Muscle of back (tissue), 13 donors: Measurements from ENCODE around the gene SNX20. TPM values are rescaled to one million over a fixed set of nuclear protein-coding genes. Genes with fewer than 3 reads are reported as not detected.

ENCODE experiments used
- DNase-seq, 3 donors: peaks; one replicate each; pipeline versions ENCODE4 v3.0.0 to v3.0.0-alpha.2; 2013
- long read RNA-seq, 9 donors: transcript quantifications; one replicate each; lab custom pipeline, GENCODE V29; 2026
- polyA plus RNA-seq, 10 donors: library from polyadenylated mRNA; unstranded; fragments of 120-200 nt; gene quantifications; one replicate each; pipeline ENCODE4 v1.2.1, GENCODE V29; 2013; ENCODE audit not compliant: insufficient read length in 10 of 10

Gene SNX20, protein sequence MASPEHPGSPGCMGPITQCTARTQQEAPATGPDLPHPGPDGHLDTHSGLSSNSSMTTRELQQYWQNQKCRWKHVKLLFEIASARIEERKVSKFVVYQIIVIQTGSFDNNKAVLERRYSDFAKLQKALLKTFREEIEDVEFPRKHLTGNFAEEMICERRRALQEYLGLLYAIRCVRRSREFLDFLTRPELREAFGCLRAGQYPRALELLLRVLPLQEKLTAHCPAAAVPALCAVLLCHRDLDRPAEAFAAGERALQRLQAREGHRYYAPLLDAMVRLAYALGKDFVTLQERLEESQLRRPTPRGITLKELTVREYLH
- 1 to 10 TPM in 7 of 10 donors, under 1 TPM in 3; 0.88 to 2.9 (median 1.1) TPM for polyA plus RNA-seq
- long read RNA-seq, donor 1 = 0 reads
- long read RNA-seq, donor 2 = 0 reads
- long read RNA-seq, donor 3 = 0 reads
- long read RNA-seq, donor 4 = 0 reads
- long read RNA-seq, donor 5, partial matches to known transcripts = 0 of 1 reads
- long read RNA-seq, donor 5, other reads (novel, unspliced or antisense) = 0 of 1 reads
- long read RNA-seq, donor 6, partial matches to known transcripts = 0 of 1 reads
- long read RNA-seq, donor 6, other reads (novel, unspliced or antisense) = 0 of 1 reads
- long read RNA-seq, donor 7 = 0 reads
- long read RNA-seq, donor 8 = 0 reads
- long read RNA-seq, donor 9 = 0 reads

DNA sequence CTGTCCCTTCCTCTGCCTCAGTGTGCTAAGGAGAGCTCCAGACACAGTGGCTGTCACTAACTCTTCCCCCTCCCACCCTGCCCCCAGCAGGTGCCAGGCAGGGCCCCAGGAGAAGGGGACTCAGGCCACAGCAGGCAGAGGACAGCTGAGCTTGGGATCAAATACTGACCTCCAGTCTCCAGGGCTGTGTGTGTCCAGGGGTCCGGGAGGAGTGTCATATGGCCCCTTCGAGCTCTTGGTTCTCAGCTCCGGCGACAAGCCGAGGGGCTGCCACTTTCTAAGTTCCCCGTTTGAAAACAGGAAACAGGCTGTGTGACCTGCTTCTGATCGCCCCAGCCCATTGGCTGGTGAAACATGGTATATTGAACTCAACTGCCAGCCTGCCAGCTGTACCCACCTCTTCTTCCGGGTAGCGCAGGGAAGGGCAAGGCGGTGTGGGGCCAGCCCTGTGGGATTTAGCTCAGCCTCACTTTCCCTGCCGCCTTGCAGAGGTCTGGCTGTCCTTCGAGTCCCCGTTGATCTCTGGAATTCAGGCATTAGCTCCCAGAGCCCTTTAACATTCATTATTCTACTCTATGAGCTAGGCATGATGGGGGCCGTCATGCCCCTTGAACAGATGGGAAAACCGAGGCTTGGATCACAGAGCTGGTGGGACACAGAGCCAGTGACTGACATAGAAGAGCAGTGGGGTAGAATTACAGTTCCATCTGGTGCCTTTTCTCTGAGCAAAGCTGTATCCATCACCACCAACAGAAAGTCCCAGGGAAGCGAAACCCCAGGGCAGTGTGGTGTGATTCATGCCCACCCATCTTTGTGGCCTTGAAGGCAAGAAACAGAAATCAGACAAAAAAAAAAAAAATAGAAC is at the start of gene SNX20:
TSS of gene SNX20 (minus strand) at position 292 of the 865 bp plus-strand sequence. CDS start 3,786 bp downstream, outside the sequence.
- DNase-seq = peak in 2 of 3 donors; percentile 27 to 28

DNA sequence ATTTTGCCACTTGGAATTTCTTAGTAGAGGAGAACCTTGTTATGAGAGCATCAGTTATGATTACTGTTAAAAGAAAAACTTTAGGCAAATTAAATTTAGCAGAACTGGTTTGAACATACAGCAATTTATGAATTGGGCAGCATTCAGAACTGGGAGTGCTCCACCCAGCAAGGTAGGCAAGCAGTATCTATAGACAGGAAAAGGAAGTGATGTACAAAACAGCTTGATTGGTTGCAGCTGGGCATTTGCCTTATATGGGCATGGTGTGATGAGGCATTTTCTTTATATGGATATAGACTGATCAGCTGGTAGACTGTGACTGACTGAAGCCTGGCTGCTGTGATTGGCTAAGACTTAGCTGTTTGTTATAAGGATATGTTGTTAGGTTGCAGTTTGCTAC is 43.2 kb upstream of the SNX20 start:
- no peak for DNase-seq

DNA sequence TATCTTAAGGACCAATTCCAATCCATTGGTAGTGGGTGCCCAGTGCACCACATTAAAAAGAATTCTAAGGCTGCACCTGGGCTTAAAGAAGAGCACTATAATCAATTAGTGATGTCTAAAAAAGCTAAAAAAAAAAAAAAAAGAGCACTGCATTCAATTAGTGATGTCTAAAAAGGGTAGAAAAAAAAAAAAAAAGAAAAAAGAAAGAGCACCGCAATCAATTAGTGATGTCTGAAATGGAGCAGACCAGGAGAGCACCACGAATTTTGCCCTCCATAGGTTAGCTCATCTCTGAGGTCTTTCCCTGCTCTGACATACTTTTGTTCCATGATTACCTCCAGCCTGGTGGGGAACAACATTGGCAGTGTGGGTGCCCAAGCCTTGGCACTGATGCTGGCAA is 41.8 kb upstream of the SNX20 start:
- no peak for DNase-seq

DNA sequence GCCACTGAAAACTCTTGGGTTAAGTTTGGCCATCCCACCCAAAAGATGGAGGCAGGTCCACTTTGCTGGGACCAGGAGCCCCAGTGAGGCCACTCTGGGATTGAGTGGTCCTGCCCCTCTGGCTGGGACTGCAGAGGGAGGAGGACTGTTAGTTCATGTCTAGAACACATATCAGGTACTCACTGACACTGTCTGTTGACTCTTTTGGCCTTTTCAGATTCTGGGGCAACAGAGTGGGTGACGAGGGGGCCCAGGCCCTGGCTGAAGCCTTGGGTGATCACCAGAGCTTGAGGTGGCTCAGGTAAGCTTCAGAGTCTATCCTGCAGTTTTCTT is 41.3 kb upstream of the SNX20 start:
- no peak for DNase-seq

DNA sequence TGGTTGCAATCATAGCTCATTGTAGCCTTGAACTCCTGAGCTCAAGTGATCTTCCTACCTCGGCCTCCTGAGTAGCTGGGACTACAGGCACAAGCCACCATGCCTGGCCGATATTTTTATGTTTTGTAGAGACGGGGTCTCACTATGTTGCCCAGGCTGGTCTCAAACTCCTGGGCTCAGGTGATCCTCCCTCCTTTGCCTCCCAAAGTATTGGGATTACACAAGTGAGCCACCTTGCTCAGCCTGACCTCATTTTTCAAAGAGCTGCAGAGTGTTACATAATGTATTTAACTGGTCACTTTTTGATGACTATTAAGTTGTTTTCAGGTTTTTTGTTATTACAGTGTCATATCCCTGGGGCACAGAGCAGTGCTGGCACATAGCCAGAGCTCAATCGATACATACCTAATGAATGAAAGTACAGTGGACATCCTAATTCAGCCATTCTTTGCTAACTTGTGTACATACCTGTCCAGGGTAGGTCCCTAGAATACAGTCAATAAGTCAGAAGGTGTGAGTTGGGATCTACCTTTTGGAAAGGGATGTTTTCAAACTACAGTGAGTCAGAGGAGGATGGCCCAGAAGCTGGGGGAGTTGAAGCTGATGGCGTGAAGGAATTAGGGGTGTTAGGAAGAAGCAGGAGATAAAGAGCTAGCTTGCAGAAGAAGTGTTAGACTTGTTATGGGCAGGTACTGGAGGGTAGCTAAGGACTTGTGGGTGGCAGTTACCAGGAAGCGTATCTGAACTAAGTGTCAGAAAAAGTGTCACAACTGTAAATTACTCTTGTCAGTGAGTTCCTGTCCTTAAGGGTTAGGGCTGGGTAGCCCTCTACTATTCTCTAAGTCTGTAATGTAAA is 40.7 kb upstream of the SNX20 start:
- no peak for DNase-seq

DNA sequence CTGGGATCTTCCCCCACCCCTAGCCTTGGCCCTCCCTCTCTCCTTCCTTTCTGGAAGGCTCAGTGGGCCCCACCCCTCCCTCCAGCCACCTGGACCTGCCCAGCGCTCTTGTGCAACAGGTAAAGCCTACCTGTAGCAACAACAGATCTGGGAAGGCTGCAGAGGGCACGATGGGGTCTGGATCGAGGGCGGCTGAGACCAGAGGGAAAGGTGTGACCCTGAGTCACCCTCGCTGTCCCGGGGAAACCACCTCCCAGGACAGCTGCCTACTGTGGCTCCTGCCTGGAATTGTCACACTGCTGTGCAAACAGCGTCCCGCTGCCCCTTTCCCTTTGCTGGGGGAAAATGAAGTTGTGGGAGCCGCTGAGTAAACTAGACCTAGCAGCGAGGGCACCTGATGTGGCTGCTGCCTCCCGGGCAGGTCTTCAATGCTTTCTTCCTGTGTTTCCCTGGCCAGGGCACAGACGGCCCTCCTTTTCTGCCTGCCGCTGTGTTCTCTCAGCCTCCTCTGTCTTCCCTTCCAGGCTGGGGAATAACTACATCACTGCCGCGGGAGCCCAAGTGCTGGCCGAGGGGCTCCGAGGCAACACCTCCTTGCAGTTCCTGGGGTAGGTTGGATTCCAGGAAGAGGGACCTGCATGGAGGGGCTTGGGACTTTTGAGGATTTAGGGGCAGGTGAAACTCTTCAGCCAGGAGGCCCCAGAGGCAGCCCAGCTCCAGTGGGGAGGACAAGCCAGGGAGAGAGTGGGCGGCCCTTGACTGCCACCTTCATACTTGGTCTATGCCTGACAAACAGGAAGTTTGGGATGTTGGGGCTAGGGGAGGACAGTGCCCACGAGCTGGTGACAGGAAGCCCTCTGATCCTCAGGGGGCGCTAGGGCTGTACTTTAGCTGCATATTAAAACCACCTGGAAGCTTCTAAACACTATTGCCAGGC is 38.6 kb upstream of the SNX20 start:
- no peak for DNase-seq

DNA sequence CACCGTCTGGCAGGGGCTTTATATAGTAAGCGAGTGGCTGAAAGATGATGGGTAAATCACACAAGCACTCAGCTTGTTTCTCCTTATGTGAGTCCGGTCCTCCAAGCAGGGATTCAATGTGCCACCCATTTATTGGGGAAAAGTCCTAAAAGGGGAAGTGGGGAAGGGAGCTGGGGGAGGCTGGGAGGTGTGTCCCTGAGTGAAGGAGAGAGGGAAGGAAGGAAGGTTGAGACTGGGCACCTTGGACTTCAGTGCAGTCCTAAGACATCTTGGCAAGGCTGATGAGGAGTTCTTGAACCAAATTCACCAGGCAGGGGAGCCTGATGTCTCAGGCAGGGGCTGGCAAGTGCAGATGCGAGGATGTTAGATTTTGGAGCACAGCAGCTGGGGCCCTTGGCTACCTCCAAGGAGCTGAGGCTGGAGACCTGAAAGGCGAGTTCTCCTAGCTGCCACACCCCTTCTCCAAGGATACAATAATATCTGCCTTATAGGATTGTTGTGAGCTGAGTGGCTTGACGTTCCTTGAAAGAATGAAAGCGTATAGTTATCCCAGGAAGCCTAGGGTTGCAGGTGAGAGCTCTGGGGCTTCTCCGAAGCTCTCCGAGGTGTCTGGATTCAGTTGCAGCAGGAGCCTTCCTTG is 37.8 kb upstream of the SNX20 start:
- DNase-seq = no peak

DNA sequence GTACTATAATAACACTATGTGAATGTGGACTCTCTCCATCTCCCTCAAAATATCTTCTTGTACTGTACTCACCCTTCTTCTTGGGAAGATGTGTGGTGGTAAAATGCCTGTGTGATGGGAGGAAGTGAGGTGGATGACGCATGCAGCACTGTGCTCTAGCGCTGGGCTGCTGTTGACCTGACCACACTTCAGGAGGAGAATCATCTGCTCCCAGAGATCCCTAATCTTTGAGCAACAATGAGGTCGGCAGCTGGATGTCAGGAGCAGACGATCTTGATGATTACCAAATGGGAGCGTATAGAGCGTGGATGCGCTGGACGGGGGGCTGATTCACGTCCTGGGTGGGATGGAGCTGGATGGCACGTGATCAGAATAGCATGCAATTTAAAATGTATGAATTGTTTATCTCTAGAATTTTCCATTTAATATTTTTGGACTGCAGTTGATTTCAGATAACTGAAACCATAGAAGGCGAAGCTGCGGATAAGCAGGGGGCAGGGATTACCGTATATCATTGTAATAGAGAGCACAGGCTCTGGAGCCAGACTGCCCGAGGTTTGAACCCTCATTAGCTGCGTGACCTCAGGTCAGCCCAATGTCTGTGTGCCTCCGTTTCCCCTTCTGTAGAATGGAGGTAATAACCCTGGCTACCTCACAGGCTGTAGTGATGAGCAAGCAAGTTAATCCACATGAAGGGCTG is 37.1 kb upstream of the SNX20 start:
- DNase-seq = no peak

DNA sequence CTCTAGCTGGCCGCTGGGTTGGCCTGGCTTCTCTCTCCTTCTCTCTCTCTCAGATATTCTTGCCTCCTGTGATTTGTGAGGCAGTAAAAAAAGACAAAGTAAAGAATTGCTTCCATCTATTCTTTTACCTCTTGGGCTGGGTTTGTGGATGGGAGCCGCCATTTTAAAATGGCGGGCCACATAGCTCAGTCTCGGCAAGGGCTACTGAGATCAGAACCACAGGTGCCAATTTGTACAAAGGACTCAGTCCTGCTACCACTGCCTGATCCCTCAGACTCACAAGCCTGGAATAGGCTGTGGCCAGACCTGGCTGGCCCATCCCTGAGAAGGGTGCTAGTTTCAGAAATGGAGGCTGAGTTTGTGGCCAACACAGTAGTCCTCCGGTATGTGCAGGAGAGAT is 36.4 kb upstream of the SNX20 start:
- DNase-seq = no peak

DNA sequence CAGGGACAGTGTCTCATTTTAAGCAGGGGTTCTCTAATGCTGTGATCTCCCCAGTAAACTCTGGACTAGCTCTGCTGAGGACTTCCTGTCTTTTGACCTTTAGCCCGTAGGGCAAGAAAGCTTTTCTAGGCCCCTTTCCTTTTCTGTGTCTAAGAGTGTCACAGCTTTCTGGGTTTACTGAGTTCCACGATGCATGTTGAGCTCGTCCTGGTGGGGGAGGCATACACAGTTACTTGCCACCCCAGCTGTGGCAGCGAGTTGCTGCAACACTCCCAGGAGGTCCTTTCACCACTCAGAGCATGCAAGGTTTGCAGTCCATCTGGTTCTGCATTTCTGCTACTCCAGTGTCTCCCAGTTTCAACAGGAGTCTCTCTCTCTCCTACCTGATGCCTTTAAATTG is 36.0 kb upstream of the SNX20 start:
- DNase-seq = no peak

DNA sequence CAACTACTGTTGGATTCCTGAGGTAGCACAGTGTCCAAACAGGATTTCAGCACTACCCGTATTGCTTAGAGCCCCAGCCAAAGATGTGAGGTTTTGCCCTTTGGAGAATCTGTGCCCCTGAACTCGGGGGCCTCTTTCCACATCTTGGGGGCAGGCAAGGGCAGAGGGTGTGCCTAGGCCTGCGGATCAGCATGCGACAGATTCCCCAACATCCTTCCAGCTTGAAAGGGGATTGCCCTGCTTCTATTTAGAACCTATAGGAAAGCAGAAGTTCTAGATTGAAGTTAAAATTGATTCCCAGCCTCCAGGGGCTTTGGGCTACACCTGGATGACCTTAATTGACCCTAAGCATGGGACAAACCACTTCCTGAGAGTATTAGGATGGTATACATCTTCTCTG is 31.8 kb upstream of the SNX20 start:
- no peak for DNase-seq

DNA sequence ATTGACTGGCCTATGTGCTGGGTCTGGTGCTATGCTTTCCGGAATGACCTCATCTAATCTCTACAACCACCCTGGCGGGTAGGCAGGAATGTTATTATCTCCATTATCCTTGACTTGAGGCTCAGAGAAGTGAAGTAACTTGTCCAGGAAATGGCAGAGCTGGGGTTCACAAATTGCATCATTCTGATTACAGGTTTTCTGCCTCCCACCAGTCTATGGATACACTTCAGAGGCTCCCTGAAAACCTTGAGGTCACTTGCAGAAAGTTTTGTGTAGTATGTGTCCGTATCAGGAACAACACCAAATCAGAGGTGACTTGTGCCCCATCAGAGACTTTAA is 31.4 kb upstream of the SNX20 start:
- no peak for DNase-seq

DNA sequence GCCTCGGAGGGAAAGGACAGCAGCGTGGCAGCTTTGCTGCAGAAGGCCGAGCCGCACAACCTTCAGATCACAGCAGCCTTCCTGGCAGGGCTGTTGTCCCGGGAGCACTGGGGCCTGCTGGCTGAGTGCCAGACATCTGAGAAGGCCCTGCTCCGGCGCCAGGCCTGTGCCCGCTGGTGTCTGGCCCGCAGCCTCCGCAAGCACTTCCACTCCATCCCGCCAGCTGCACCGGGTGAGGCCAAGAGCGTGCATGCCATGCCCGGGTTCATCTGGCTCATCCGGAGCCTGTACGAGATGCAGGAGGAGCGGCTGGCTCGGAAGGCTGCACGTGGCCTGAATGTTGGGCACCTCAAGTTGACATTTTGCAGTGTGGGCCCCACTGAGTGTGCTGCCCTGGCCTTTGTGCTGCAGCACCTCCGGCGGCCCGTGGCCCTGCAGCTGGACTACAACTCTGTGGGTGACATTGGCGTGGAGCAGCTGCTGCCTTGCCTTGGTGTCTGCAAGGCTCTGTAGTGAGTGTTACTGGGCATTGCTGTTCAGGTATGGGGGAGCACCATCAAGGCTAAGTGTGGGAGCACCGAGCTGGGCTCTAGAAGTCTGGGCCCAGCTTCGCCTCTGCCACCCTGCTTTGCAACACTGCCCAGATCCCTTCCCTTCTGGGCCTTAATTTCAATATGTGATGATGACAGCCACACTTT is 30.9 kb upstream of the SNX20 start:
- DNase-seq = peak; percentile 69 to 73 (median 72)

DNA sequence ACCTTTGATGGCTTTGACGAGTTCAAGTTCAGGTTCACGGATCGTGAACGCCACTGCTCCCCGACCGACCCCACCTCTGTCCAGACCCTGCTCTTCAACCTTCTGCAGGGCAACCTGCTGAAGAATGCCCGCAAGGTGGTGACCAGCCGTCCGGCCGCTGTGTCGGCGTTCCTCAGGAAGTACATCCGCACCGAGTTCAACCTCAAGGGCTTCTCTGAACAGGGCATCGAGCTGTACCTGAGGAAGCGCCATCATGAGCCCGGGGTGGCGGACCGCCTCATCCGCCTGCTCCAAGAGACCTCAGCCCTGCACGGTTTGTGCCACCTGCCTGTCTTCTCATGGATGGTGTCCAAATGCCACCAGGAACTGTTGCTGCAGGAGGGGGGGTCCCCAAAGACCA is 29.9 kb upstream of the SNX20 start:
- no peak for DNase-seq

DNA sequence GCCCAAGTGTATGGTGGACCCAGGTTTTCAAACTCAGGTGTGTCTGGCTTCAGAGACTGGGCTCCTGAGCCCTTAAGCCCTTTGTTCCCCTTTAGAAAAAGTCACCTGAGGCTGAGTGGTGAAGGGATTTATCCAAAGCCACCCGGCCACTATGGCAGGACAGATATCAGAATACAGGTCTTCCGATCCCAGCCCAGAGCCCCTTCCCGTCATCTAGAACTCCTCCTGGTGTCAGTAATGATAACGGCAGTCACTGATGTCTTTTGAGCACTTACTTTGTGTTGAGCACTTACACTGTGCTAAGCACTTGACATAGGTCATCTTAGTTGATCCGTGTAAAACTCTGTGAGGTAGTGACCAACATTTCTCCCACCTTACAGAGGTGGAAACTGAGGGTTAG is 28.9 kb upstream of the SNX20 start:
- no peak for DNase-seq

DNA sequence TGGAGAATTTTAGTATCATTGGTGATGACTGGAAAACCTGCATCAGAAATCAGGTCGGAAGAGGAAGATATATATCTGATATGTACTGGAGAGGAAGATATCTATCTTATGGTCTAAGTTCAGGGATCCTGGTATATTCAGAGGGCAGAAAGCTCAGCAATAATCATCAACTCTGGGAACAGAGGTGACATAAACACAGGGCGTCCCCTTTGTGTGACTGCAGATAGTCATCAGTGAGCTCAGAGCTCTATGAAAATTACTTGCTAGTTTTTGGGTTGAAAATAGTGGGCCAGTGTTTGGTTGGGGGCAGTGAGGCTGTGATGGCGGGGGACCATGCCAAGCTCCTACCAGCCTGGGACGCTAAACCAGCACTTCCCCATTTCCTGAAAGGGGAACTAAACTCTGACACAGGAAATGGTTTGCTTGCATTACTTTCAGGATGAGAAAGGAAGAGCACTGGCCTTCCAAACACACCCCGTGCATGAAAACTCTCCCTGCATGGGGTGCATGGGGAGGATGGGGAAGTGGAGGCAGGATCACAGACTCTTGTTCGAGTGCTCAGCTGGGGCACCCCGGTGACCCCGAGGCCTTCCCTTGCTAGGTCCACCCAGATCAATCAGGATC is 28.1 kb upstream of the SNX20 start:
- DNase-seq = no peak

DNA sequence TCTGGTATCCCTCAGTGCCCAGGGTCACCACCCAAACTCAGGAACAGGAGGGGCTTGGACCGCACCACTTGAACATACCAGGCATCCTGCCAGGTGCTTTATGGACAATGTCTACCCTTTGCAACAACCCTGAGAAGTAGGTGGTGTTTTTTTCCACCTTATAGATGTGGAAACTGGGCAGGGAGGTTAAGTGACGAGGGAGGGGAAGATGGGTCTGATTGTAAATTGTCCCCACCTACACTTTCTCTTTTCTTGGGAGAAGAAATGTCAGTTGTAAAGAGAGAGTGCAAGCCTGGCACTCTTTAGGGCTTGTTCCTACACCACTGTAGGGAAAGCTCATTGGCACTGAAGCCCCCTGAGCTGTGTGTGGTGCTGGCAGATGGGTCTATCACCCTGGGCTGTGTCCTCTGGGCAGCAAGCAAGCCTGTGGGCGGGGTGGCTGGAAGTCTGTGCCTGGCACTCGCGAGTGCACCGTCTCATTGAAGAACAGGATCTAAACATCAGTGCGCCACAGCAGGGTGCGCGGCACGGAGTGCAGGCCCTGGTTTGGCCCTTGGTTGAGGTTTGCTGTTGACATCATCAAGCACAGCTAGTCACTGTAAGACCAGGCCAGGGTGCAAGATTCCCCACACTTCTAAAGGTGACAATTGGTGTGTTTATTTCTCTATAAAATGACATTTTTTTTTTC is 27.4 kb upstream of the SNX20 start:
- DNase-seq = no peak

DNA sequence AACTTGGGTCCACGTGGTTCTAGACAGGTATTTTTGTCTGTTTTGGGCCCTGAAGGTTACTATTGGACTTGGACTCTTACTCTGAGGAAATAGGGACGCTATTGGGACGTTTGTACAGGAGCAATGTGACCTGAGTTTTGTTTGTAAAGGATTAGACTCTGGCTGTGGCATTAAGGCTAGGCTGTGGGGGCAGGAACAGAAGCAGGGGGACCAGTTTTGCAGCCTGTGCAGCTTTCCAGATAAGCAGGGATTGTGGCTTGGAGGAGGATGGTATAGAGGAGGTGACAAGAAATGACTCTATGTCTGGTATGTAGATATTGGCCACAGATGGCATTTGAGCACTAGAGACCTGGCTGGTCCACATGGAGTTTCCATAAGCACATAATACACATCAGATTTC is 25.1 kb upstream of the SNX20 start:
- DNase-seq = no peak
